Epithelial cell of prostate (primary cell): ENCODE results near the gene SERTAD1.

Experiments used
- DNase-seq: peaks from one replicate; pipeline ENCODE4 v3.0.0-alpha.2; 2011; ENCODE audit warnings: low read depth, low spot score
- H3K27ac ChIP-seq: fragments of 450-650 bp; 2 replicates; pipeline ENCODE4 v1.5.1; 2017; ENCODE audit warnings: mild to moderate bottlenecking

SERTAD1 gene

DNA sequence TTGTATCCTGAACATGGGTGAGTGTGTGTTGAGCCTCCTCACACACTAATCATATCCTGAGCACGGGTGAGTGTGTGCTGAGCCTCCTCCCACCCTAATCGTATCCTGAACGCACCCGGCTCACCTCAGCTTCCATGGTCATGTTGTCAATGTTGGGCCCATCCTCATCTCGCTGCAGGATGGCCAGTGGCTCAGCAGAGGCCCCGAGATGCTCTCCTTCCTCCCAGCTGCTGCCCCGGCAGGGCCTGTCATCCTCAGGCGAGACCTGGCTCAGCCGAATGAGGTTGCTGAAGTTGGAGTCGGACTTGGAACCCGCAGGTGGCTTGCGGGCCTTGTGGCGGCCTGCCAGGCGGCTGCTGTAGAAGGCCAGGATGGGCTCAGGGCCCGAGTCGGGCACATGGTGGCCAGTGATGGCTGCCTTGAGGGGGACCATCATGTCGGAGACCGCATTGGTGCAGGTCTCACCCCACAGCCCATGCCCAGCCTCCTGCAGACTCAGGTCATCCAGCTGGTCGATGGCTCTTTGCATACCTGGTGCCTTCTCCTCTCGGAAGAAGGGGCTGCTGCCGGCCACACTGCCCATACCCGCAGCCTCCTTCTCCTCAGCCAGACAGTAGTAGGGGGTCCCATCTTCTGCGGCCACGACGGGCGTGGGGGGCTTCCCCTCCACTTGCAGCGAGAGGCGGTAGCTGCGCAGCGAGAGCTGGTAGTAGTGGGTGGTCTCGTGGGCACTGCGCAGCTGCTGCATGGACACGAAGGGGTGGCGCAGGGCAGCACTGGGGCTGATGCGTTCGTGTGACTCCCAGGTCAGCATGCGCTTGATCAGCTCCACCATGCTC is 45.4 kb downstream of the SERTAD1 start:
- no peak overlapping the region for H3K27ac ChIP-seq
- DNase-seq, result no peak

DNA sequence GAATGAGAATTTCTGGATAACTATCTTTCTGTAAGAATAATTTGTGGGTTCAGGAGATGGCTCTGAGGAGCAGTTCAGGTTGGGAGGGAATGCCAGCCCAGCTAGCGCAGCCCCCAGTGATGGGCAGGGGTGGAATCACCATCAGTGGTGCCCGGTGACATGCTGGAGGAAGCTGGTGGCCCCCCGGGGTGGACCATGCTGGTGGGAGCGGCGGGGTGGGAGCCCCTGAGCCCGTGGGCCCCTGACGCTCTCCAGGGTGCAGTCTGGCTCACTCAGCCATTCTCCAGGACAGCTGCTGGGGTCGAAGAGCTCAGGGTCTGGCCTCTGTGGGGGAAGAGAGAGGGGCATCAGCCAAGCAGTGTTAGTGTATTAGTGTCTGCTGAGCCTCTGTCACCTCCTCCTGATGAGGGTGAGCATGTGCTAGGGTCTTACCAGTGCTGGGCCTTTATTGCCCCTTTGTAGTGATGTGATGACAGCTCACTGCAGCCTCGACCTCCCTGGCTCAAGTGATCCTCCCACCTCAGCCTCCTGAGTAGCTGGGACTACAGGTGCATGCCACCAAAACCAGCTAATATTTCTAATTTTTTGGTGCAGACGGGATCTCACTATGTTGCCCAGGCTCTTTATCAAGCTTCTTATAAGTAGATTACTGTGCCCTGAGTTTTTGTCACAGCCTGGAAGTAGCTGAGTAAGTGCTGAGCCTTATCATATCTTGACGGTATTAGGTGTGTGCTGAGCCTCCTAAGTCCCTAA is 46.2 kb downstream of the SERTAD1 start:
- DNase-seq, result no peak
- H3K27ac ChIP-seq, result no peak overlapping the region

DNA sequence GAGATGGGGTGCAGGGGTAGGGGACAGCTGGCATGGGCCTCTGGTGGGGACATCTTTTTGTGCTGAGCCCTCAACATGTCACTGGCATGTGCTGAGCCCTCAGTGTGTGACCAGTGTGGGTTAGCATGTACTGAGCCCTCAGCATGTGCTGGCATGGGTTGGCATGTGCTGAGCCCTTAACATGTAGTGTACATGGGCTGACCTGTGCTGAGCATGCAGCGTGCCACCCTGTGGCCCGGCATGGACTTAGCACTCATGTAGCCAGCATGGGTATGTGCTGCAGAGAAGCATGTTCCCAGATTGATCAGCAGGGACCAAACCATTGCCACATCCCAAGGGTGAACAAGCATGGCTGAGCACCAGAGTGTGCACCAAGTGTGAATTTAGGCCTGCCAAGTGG is 47.3 kb downstream of the SERTAD1 start:
- no peak overlapping the region for H3K27ac ChIP-seq
- DNase-seq, result no peak

DNA sequence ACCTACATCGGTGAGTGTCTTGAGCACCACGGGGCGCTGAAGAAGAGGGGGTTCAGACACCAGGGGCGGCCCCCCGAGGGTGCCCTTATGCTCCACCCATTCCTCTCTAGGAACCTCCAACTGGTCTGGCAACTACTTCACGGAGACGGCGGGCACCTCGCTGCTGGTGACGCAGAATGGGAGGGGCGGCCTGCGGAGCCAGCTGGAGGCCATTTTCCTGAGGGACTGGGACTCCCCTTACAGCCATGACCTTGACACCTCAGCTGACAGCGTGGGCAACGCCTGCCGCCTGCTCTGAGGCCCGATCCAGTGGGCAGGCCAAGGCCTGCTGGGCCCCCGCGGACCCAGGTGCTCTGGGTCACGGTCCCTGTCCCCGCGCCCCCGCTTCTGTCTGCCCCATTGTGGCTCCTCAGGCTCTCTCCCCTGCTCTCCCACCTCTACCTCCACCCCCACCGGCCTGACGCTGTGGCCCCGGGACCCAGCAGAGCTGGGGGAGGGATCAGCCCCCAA is 47.9 kb downstream of the SERTAD1 start:
- no peak for DNase-seq
- H3K27ac ChIP-seq, result no peak overlapping the region

DNA sequence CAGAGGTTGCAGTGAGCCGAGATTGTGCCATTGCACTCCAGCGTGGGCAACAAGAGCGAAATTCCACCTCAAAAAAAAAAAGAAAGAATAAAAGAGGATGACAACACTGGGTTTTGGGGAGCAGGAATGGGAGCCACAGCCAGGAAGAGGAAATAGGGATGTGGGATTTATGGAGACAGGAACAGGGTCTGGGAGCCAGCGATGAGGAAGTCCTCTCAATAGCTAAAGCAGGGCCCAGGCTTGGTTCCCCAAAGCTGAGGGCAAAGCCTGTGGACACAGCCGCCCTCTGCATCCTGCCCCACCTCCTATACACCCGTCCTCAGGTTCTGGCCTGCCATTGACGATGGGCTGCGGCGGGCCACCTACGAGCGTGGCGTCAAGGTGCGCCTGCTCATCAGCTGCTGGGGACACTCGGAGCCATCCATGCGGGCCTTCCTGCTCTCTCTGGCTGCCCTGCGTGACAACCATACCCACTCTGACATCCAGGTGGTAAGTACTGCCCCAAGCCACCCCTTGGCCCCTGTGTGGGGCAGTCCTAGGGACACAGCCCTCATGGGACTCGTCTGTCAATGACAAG is 49.4 kb downstream of the SERTAD1 start:
- no peak for DNase-seq
- H3K27ac ChIP-seq, result no peak overlapping the region

DNA sequence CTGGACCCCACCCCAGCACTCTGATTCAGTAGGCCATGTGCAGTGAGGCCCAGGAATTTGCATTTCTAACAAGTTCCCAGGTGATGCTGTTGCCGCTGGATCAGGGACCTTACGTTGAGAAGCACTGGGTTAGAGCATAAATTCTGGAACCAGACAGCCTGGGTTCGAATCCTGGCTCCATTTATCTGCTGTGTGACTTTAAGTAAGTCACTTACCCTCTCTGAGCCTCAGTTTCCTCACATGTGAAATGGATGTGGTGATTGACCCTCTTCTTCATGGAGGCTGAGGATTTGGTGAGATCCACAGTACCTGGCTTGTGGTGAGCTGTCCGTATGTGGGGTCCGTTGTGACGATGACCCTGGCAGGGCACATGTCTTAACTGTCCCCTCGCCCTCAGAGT is 51.7 kb downstream of the SERTAD1 start:
- DNase-seq, result no peak
- H3K27ac ChIP-seq, result no peak overlapping the region

DNA sequence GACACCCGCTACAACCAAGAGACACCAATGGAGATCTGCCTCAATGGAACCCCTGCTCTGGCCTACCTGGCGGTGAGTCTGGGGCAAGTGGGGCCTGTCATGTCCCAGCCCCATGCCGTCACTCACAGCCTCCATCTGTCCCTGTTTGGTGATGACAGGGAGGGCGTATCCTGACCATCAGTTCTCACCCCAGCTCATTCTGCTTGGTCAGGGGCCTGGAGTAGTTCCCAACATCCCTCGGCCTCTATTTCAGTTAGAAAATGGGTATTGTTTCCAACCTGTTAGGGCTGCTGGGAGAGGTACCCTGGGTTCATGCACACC is 54.0 kb downstream of the SERTAD1 start:
- no peak for DNase-seq
- no peak overlapping the region for H3K27ac ChIP-seq
